Hepatocyte (in vitro differentiated cells): ENCODE data around the gene GLYATL1B.

Experiments used
- EZH2 ChIP-seq: fragments of 200-600 bp; sonication (generic); IDR thresholded peaks from 2 replicates; pipeline ENCODE4 v1.6.1; 2016; ENCODE audit warnings: antibody characterized with exemption, mild to moderate bottlenecking, borderline replicate concordance
- EZH2phosphoT487 ChIP-seq: fragments of 200-600 bp; sonication (generic); IDR thresholded peaks from one replicate; pipeline ENCODE4 v1.6.1; 2018; ENCODE audit warnings: antibody characterized with exemption, mild to moderate bottlenecking, low read depth, moderate library complexity; ENCODE audit not compliant: unreplicated experiment, severe bottlenecking
- TF ChIP-seq, protein P1 (sequence below): fragments of 200-600 bp; sonication (generic); IDR thresholded peaks from 2 replicates; pipeline ENCODE4 v1.5.1; 2016; ENCODE audit warnings: antibody characterized with exemption, mild to moderate bottlenecking; ENCODE audit not compliant: poor library complexity

DNA sequence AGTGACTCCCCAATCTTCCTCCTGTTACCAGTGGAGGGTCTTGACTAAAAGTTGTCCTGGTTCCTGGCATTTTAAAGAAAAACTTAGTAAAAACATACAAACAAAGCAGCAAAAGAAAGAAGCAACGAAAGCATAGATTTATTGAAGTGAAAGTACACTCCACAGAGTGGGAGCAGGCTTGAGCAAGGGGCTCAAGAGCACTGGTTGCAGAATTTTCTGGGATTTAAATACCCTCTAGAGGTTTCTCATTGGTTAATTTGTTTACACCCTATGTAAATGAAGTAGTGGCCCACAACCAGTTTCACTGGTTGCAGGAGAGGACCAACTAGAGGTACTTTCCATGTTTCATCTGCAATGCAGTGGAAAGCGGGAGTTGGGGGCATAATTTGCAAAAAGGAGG lies 31.7 kb downstream of the GLYATL1B start:
- TF ChIP-seq, protein P1, sequence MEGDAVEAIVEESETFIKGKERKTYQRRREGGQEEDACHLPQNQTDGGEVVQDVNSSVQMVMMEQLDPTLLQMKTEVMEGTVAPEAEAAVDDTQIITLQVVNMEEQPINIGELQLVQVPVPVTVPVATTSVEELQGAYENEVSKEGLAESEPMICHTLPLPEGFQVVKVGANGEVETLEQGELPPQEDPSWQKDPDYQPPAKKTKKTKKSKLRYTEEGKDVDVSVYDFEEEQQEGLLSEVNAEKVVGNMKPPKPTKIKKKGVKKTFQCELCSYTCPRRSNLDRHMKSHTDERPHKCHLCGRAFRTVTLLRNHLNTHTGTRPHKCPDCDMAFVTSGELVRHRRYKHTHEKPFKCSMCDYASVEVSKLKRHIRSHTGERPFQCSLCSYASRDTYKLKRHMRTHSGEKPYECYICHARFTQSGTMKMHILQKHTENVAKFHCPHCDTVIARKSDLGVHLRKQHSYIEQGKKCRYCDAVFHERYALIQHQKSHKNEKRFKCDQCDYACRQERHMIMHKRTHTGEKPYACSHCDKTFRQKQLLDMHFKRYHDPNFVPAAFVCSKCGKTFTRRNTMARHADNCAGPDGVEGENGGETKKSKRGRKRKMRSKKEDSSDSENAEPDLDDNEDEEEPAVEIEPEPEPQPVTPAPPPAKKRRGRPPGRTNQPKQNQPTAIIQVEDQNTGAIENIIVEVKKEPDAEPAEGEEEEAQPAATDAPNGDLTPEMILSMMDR = no peak
- TF ChIP-seq EZH2phosphoT487 = no peak
- no peak for TF ChIP-seq EZH2
